GM12892 (cell line): Measurements from ENCODE around the gene ST7.

ENCODE experiments used
- POLR2A ChIP-seq: IDR thresholded peaks from 2 replicates; pipeline ENCODE4 v1.6.1; 2011; ENCODE audit warnings: low read depth, low read length, control low read depth
- POLR2AphosphoS5 ChIP-seq: IDR thresholded peaks from 2 replicates; pipeline ENCODE4 v1.6.1; 2011; ENCODE audit warnings: low read depth, low read length, control low read depth
- TAF1 ChIP-seq: IDR thresholded peaks from 2 replicates; pipeline ENCODE4 v1.6.1; 2011; ENCODE audit warnings: low read depth, mild to moderate bottlenecking, control low read depth, low read length, borderline replicate concordance

DNA sequence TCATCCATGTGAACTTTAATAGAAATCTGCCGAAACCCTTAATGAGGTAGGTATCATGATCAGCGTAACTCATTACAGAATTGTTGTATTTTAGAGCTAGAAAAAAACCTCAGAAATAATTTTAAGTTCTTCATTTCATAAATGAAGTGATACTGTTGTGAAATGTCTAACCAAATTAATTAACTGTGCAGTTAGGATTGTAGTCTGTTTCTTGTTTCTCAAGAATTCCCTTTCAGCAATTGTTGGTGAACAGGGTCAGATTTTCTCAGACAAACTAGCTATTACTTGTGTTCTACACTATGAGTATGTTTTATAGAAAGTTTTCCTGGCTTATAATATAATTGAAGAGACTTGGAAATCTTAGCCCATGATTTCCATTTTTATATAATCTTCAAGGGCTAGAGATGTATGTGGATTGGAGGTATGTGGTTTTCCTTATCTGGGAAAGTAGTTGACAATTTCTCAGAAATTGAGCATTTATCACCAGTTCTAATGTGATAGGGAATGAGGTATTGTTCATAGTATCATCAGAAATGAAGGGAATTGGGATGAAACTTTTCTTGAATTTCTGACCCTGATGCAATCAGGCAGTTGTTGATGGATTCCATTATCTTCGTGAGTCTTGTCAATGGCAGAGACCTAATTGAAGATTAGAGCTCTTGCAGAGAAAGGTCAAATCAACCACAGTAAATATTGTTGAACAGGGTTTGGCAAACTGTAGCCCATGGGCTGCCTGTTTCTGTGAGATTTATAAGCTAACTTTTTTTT is 55.0 kb downstream of the ST7 start:
- TF ChIP-seq TAF1 (no peak), POLR2AphosphoS5 (no peak), POLR2A (no peak)
